OCI-LY3 (cell line): ENCODE data around the gene DENND1A.

ENCODE experiments used
- CTCF ChIP-seq: fragments of 200-600, 300-600 bp; sonication (generic); IDR thresholded peaks from 2 replicates; pipeline ENCODE4 v1.5.1; 2014; ENCODE audit warnings: antibody characterized with exemption, low read length, low read depth
- EZH2phosphoT487 ChIP-seq: fragments of 200-600 bp; shearing (Covaris generic); IDR thresholded peaks from 2 replicates; pipeline ENCODE4 v1.6.1; 2018; ENCODE audit warnings: antibody characterized with exemption, mixed run types, low read depth

- no peak for TF ChIP-seq CTCF
- no peak for TF ChIP-seq EZH2phosphoT487
Observed at GRCh38 chr9:123832858-123833650, 96.9 kb downstream of the DENND1A start.
